IMR-90 (cell line): ENCODE measurements around the gene SH3BP2. TPM values are rescaled to one million over a fixed set of nuclear protein-coding genes. Genes with fewer than 3 reads are reported as not detected.
A peak's percentile ranks its signal among the peaks of the same experiment; 100 is the strongest.

Experiments
- ATAC-seq: fragments of 200-7000 bp; cut with Tn5 transposase; 2 replicates; pipeline ENCODE4 v1.9.1; 2020; ENCODE audit warnings: low read depth, mild to moderate bottlenecking, moderate library complexity
- BruUV-seq: library from RNA; stranded (reverse); fragments of 400-500 nt; replicated peaks from 2 replicates; lab custom pipeline; 2021; lab: Mats Ljungman, UMichigan
- CTCF ChIA-PET: fragments of 300-600 bp; formaldehyde crosslinking; extraction: SDS; loops from one replicate; lab custom pipeline; 2021; ENCODE audit warnings: antibody characterized with exemption; lab: Yijun Ruan, JAX
- POLR2A ChIA-PET: fragments of 300-600 bp; sonication (Branson Sonifier 250); formaldehyde crosslinking; loops from one replicate; lab custom pipeline; 2022; ENCODE audit warnings: antibody characterized with exemption; ENCODE audit not compliant: unreplicated experiment; lab: Charles Lee
- DNase-seq: peaks from one replicate; pipeline ENCODE4 v3.0.0; 2013
- H2AFZ ChIP-seq: replicated peaks from 2 replicates; pipeline ENCODE3; 2013; ENCODE audit warnings: low read length, mild to moderate bottlenecking; ENCODE audit not compliant: poor library complexity
- H2AK5ac ChIP-seq: 2 replicates; pipeline ENCODE4 v1.6.1; 2013; ENCODE audit warnings: low read depth, low read length, inconsistent platforms
- H2AK9ac ChIP-seq: replicated peaks from 2 replicates; pipeline ENCODE3; 2013; ENCODE audit warnings: mild to moderate bottlenecking, low read depth, low read length, moderate library complexity; ENCODE audit not compliant: poor library complexity
- H2BK120ac ChIP-seq: 2 replicates; pipeline ENCODE4 v1.6.1; 2013; ENCODE audit warnings: low read depth, low read length, inconsistent platforms
- H2BK15ac ChIP-seq: 3 replicates; pipeline ENCODE4 v1.6.1; 2013; ENCODE audit warnings: low read depth, low read length, inconsistent platforms
- H2BK20ac ChIP-seq: 2 replicates; pipeline ENCODE4 v1.6.1; 2013; ENCODE audit warnings: low read depth, mild to moderate bottlenecking, inconsistent platforms, low read length, moderate library complexity
- H2BK5ac ChIP-seq: 2 replicates; pipeline ENCODE4 v1.6.1; 2013; ENCODE audit warnings: mild to moderate bottlenecking, low read depth, low read length, inconsistent platforms; ENCODE audit not compliant: poor library complexity, severe bottlenecking
- H3K14ac ChIP-seq: replicated peaks from 2 replicates; pipeline ENCODE4 v1.6.1; 2013; ENCODE audit warnings: low read depth, low read length, inconsistent platforms
- H3K18ac ChIP-seq: 2 replicates; pipeline ENCODE4 v1.6.1; 2013; ENCODE audit warnings: low read depth, low read length, control low read depth
- H3K23ac ChIP-seq: 2 replicates; pipeline ENCODE4 v1.6.1; 2013; ENCODE audit warnings: low read depth, low read length, inconsistent platforms
- H3K27ac ChIP-seq: 2 replicates; pipeline ENCODE4 v1.5.1; 2013; ENCODE audit warnings: mild to moderate bottlenecking, control low read depth, low read length; ENCODE audit not compliant: insufficient read depth
- H3K27me3 ChIP-seq: 2 replicates; pipeline ENCODE4 v1.6.1; 2013; ENCODE audit warnings: low read length; ENCODE audit not compliant: control insufficient read depth, insufficient read depth
- H3K36me3 ChIP-seq: 2 replicates; pipeline ENCODE4 v1.6.1; 2013; ENCODE audit warnings: low read length, mixed read lengths; ENCODE audit not compliant: control insufficient read depth, insufficient read depth
- H3K4ac ChIP-seq: 2 replicates; pipeline ENCODE4 v1.6.1; 2013; ENCODE audit warnings: low read depth, low read length, inconsistent platforms
- H3K4me1 ChIP-seq: 2 replicates; pipeline ENCODE4 v1.6.1; 2013; ENCODE audit warnings: low read length, mixed read lengths; ENCODE audit not compliant: control insufficient read depth, insufficient read depth
- H3K4me2 ChIP-seq: 2 replicates; pipeline ENCODE4 v1.6.1; 2013; ENCODE audit warnings: low read depth, mild to moderate bottlenecking, control low read depth, low read length, moderate library complexity
- H3K4me3 ChIP-seq: 2 replicates; pipeline ENCODE4 v1.5.1; 2013; ENCODE audit warnings: low read depth, mild to moderate bottlenecking, control low read depth, low read length, moderate library complexity; ENCODE audit not compliant: insufficient read depth
- H3K56ac ChIP-seq: 2 replicates; pipeline ENCODE4 v1.6.1; 2013; ENCODE audit warnings: low read length, inconsistent platforms; ENCODE audit not compliant: insufficient read depth; ENCODE audit errors: extremely low read depth
- H3K79me1 ChIP-seq, 2 experiments: 2 replicates each; pipeline ENCODE4 v1.6.1; 2013; ENCODE audit warnings: low read length in 2 of 2, inconsistent platforms in 1 of 2, low read depth in 1 of 2
- H3K9ac ChIP-seq: 2 replicates; pipeline ENCODE4 v1.6.1; 2013; ENCODE audit warnings: low read depth, low read length, control low read depth
- H3K9me1 ChIP-seq: 2 replicates; pipeline ENCODE4 v1.6.1; 2013; ENCODE audit warnings: low read length, inconsistent platforms; ENCODE audit not compliant: insufficient read depth
- H3K9me3 ChIP-seq: 2 replicates; pipeline ENCODE4 v1.6.1; 2013; ENCODE audit warnings: low read length; ENCODE audit not compliant: control insufficient read depth, insufficient read depth
- H4K20me1 ChIP-seq: 2 replicates; pipeline ENCODE4 v1.6.1; 2013; ENCODE audit warnings: low read length, inconsistent platforms; ENCODE audit not compliant: insufficient read depth
- H4K5ac ChIP-seq: 2 replicates; pipeline ENCODE4 v1.6.1; 2013; ENCODE audit warnings: mild to moderate bottlenecking, low read depth, low read length, control low read depth
- H4K8ac ChIP-seq, 2 experiments: 2 replicates each; pipeline ENCODE4 v1.6.1; 2013; ENCODE audit warnings: low read depth in 2 of 2, low read length in 2 of 2, control low read depth in 1 of 2, inconsistent platforms in 1 of 2
- H4K91ac ChIP-seq: 2 replicates; pipeline ENCODE4 v1.6.1; 2013; ENCODE audit warnings: low read depth, low read length, inconsistent platforms; ENCODE audit not compliant: insufficient read depth
- CEBPB ChIP-seq: IDR thresholded peaks from 2 replicates; pipeline ENCODE4 v1.6.1; 2012; ENCODE audit warnings: low read depth, low read length, improper control_type of control experiment
- CHD1 ChIP-seq: IDR thresholded peaks from 2 replicates; pipeline ENCODE4 v1.6.1; 2012; ENCODE audit warnings: low read depth, low read length, improper control_type of control experiment
- CTCF ChIP-seq: conservative IDR thresholded peaks from 2 replicates; pipeline ENCODE4 v1.5.1; 2012; ENCODE audit warnings: mild to moderate bottlenecking, low read depth, low read length, improper control_type of control experiment
- FOS ChIP-seq: fragments of 150-350 bp; IDR thresholded peaks from 2 replicates; pipeline ENCODE4 v1.6.1; 2016; ENCODE audit warnings: low read depth, low read length
- MAZ ChIP-seq: IDR thresholded peaks from 2 replicates; pipeline ENCODE4 v1.6.1; 2012; ENCODE audit warnings: low read depth, mild to moderate bottlenecking, low read length, improper control_type of control experiment, moderate library complexity, borderline replicate concordance
- MXI1 ChIP-seq: IDR thresholded peaks from 2 replicates; pipeline ENCODE4 v1.6.1; 2012; ENCODE audit warnings: low read depth, mild to moderate bottlenecking, low read length, moderate library complexity, borderline replicate concordance
- RCOR1 ChIP-seq: IDR thresholded peaks from 2 replicates; pipeline ENCODE4 v1.6.1; 2012; ENCODE audit warnings: mild to moderate bottlenecking, low read length, improper control_type of control experiment; ENCODE audit not compliant: insufficient replicate concordance
- SMC3 ChIP-seq: fragments of 150-350 bp; IDR thresholded peaks from 2 replicates; pipeline ENCODE4 v1.6.1; 2016; ENCODE audit warnings: low read depth, mild to moderate bottlenecking, antibody characterized with exemption, low read length, moderate library complexity
- USF2 ChIP-seq: fragments of 150-350 bp; IDR thresholded peaks from 2 replicates; pipeline ENCODE4 v1.6.1; 2017; ENCODE audit warnings: mild to moderate bottlenecking, antibody characterized with exemption, low read length, low read depth
- WGBS, 2 experiments: methylation state at CpG; one replicate each; pipeline versions ENCODE4 v1.1.5 to v1.1.7; 2013; ENCODE audit warnings: missing lambda C conversion rate in 2 of 2; ENCODE audit not compliant: insufficient read length in 1 of 2; ENCODE audit errors: extremely low coverage in 2 of 2; 5-methylcytosine and 5-hydroxymethylcytosine counted together
- dilution Hi-C: fragments of 300-500 bp; cut with HindIII; formaldehyde crosslinking; loops from one replicate; pipeline ENCODE4 v1.14.3; 2018; ENCODE audit warnings: low sequenced_read_pairs; ENCODE audit not compliant: unreplicated experiment
- in situ Hi-C: fragments of 300-500 bp; cut with MboI; formaldehyde crosslinking; loops from 3 replicates; pipeline ENCODE4 v1.14.3; 2019; ENCODE audit warnings: low sequenced_read_pairs, inconsistent platforms, mixed read lengths
- intact Hi-C: fragments of 100-400 bp; cut with micrococcal nuclease; formaldehyde crosslinking; loops from 2 replicates; pipeline ENCODE4 v1.10.0; 2022
- polyA plus RNA-seq, 3 experiments: library from polyadenylated mRNA; depleted of rRNA; stranded (reverse); fragments of >200 nt; gene quantifications; 2 replicates each; pipeline ENCODE4 v1.2.3, GENCODE V29; 2012; ENCODE audit warnings: low replicate concordance in 1 of 3
- total RNA-seq: library from RNA; depleted of rRNA; stranded (reverse); fragments of >200 nt; gene quantifications from 2 replicates; pipeline ENCODE4 v1.2.3, GENCODE V29; 2012
- TF ChIP-seq, protein P1 (sequence below): fragments of 150-350 bp; IDR thresholded peaks from 2 replicates; pipeline ENCODE4 v1.6.1; 2016; ENCODE audit warnings: low read depth, mild to moderate bottlenecking, low read length, moderate library complexity, borderline replicate concordance

The SH3BP2 gene
- total and polyA plus RNA-seq, 2 of the 4 experiments (the other 2 are of a cell fraction): 9.0 to 37.2 TPM

GRCh38 chr4:2847302-2847871 is 54.5 kb downstream of the SH3BP2 start:
- in situ Hi-C loops: no loop called here
- CTCF ChIA-PET: no interaction called here
- intact Hi-C loops: no loop called here

More at GRCh38 chr4:2847302-2847871, 54.5 kb downstream of the SH3BP2 start:
- H2AK5ac ChIP-seq: no peak overlapping the region
- peaks cover 7 to 49% of the 10 kb centered on the region in 2 experiments for H3K79me1 ChIP-seq
- dilution Hi-C loops: no loop called here
- H3K4me2 ChIP-seq: no peak overlapping the region
- H3K18ac ChIP-seq: no peak overlapping the region
- H4K8ac ChIP-seq: 0 out of 4 replicates have a peak overlapping the region, but pooled peaks of 1 of the 2 experiments have one; percentile 15
- H3K9me3 ChIP-seq: no peaks in the 10 kb centered on the region
- H2BK120ac ChIP-seq: no peak overlapping the region
- peaks cover 5% of the 10 kb centered on the region for H3K9me1 ChIP-seq
- H2AK9ac ChIP-seq: no peak overlapping the region
- H3K23ac ChIP-seq: no peak overlapping the region
- no peaks in the 10 kb centered on the region for H3K27me3 ChIP-seq
- ATAC-seq (no peak), DNase-seq (no peak)
- TF ChIP-seq, protein P1, sequence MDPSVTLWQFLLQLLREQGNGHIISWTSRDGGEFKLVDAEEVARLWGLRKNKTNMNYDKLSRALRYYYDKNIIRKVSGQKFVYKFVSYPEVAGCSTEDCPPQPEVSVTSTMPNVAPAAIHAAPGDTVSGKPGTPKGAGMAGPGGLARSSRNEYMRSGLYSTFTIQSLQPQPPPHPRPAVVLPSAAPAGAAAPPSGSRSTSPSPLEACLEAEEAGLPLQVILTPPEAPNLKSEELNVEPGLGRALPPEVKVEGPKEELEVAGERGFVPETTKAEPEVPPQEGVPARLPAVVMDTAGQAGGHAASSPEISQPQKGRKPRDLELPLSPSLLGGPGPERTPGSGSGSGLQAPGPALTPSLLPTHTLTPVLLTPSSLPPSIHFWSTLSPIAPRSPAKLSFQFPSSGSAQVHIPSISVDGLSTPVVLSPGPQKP: no peak
- no peak for TF ChIP-seq USF2
- no peak for TF ChIP-seq SMC3
- no peak for TF ChIP-seq CHD1
- TF ChIP-seq CTCF: no peak
- no peak for TF ChIP-seq FOS
- TF ChIP-seq RCOR1: no peak
- TF ChIP-seq MXI1: no peak
- TF ChIP-seq CEBPB: no peak
- no peak for TF ChIP-seq MAZ
- H2BK5ac ChIP-seq: no peak overlapping the region
- no peak overlapping the region for H2BK15ac ChIP-seq
- peaks cover 74% of the 10 kb centered on the region for H4K20me1 ChIP-seq
- no peak overlapping the region for H3K4ac ChIP-seq
- no peak overlapping the region for H3K4me3 ChIP-seq
- 80% methylated on average over 1 of the region's 11 CpGs; no CpG with 5 or more reads in 1 of the 2 experiments for WGBS, 2 experiments
- H3K56ac ChIP-seq: no peak overlapping the region
- H3K9ac ChIP-seq: no peak overlapping the region
- no peaks in the 10 kb centered on the region for H3K36me3 ChIP-seq
- H2AFZ ChIP-seq: no peak overlapping the region
- H3K14ac ChIP-seq: no peak overlapping the region
- H4K5ac ChIP-seq: no peak overlapping the region
- POLR2A ChIA-PET: no interaction called here
- BruUV-seq: no TSS peak
- peaks cover 14% of the 10 kb centered on the region for H3K4me1 ChIP-seq
- no peak overlapping the region for H3K27ac ChIP-seq
- no peak overlapping the region; the same call in 1 of the 2 replicates for H2BK20ac ChIP-seq
- no peak overlapping the region for H4K91ac ChIP-seq
